Suppressor macrophage treated with lipopolysaccharide for 4 hours (primary cell): ENCODE data around the gene ULK2.
A peak's percentile ranks its signal among the peaks of the same experiment; 100 is the strongest.
"Not testable (repeated sequence)": the region's sequence is repeated elsewhere in the genome, so short reads cannot be mapped to it uniquely, and the experiment has no call there.

Experiments used
- DNase-seq: peaks from one replicate; pipeline ENCODE4 v3.0.0-alpha.2; 2020

ULK2 gene

DNA sequence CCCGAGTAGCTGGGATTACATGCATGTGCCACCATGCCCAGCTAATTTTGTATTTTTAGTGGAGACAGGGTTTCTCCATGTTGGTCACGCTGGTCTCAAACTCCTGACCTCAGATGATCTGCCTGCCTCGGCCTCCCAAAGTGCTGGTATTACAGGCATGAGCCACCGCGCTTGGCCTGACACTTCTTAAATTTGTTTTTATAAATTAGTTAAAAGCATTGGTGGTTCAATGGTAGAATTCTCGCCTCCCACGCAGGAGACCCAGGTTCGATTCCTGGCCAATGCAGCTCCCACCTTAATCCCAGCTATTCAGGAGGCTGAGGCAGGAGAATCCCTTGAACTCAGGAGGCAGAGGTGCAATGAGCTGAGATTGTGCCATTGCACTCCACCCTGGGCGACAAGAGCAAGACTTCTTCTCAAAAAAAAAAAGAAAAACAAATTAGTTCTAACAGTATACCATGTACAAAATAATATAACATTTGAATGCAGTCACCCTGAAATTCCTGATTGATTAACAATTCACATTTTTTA lies 7.0 kb downstream of the ULK2 start:
- DNase-seq = not testable (repeated sequence)

DNA sequence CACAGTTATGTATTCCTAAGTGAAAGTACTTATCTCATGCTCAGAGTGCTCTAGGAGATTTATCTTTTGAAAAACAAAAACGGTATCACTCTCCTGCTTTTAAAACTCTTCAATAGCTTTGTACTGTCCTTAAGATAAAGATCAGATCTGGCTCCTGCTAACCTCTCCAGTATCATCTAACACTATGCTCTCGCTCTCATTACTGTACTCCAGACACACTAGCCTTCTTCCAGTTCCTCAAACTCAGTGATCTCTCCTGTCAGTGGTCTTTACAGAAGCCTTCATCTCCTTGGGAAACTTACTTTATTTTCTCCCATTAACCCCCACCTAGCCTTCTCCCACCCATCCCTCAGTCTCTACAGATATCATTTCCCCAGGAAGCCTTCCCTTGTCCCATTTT lies 10.1 kb downstream of the ULK2 start:
- no peak for DNase-seq

DNA sequence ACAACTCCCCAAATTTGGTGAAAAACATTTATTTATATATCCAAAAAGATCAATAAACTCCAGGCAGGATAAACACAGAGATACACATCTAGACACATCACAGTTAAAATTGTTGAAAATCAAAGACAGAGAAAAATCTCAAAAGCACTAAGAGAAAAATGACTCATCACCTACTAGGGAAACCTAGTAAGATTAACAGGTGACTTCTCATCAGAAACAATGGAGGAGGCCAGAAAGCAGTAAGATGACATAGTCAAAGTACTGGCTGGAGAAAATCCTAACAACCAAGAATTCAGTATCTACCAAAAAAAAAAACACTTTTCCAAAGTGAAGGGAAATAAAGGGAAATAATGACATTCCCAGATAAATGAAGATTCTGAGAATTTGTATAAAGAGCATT lies 33.8 kb downstream of the ULK2 start:
- no peak for DNase-seq

DNA sequence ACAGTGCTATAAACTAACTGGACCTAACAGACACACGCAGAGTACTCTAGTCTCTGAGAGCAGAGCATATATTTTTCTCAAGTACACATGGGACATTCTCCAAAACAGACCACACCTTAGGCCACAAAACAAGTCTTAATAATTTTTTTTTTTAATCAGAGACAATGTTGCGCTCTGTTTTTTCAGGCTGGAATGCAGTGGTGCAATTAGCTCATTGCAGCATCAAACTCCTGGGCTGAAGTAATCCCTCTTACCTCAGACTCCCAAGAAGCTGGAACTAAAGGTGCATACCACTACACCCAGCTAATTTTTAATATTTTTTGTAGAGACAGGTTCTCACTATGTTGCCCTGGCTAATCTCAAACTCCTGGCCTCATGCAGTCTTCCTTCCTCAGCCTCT lies 37.7 kb downstream of the ULK2 start:
- no peak for DNase-seq

DNA sequence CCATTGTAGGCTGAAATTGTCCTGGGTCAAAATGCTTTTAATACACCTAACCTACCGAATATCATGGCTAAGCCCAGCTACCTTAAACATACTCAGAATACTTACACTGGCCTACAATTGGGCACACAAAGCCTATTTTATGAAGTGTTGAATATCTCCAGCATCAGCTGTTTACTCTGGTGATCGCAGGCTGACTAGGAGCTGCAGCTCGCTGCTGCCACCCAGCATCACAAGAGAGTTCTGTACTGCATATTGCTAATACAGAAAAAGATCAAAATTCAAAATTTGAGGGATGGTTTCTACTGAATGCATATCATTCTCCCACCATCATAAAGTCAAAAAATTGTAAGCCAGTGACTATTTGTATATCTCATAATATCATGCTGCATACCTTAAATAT lies 55.3 kb downstream of the ULK2 start:
- no peak for DNase-seq

DNA sequence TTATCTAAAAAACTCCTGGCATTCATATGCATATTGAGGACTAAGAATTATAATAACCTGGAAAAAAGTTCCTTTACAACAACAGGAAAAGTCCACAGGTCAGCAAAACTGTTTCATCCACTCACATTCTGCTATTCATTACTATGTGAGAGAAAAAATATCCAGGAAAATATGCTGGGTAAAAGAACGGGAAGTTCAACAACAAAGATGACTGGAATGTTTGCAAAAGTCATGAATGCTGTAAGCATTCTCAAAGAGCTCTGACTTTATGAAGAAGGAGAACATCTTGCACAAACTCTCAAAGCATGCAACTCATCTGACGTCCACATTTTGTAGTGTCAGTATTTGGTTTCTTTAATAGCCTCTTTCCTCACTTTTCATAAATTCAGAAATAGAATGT lies 62.7 kb downstream of the ULK2 start:
- DNase-seq = no peak

DNA sequence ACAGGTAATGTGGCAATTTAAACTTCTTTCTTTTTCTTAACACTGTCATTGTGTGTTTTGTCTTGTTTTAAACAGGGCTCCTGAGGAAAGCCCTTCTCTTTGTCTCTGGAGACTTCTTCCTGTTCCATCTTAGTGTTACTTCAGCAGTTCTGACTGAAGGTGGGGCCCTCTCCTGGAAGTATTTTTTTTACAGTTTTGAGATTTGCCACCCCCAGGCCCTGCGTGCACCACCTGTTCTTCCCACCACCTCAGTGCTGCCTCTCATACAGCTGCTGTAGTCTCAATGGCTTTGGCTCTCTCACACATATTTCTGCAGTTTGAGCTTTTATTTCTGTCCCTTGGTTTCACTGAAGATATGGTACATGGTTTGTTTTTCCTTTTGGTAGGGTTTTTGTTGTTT lies 67.2 kb downstream of the ULK2 start:
- DNase-seq = no peak

DNA sequence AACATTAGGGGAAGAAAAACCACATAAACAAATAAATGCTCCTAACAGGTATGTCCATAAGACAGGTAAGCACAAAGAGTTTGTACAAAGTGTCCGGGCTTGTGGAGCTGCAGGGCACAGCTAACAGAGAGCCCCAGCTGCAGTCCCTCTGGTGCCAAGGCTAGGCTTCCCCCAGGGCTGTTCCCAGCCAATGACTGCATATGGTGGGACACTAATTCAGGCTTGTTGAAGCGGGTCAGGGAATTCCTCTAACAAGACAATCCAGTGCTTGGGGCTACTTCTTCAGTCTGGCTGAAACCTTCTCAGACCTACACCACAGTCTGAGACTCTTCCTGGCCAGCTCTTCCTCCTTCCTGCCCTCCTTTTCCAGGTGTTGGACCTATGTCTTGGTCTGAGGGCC lies 67.9 kb downstream of the ULK2 start:
- DNase-seq = no peak

DNA sequence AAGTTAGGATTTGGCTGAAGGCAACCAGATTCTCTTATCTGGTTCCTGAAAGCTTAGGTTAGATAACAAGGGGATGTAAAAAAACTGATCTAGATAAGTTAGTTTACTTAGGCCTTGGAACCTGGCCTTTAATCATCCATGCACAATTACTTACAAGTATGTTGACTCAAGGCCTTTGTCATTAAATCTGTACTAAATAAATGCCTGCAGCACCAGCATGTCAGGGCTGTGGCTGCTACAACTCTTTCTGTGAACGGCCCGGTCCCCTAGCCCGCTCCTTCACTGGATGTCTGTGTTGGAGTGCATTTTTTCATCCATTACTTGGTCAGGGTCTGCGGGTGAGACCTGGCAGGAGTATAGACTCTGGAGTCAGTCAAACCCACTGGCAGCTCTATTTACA lies 71.3 kb downstream of the ULK2 start:
- no peak for DNase-seq

DNA sequence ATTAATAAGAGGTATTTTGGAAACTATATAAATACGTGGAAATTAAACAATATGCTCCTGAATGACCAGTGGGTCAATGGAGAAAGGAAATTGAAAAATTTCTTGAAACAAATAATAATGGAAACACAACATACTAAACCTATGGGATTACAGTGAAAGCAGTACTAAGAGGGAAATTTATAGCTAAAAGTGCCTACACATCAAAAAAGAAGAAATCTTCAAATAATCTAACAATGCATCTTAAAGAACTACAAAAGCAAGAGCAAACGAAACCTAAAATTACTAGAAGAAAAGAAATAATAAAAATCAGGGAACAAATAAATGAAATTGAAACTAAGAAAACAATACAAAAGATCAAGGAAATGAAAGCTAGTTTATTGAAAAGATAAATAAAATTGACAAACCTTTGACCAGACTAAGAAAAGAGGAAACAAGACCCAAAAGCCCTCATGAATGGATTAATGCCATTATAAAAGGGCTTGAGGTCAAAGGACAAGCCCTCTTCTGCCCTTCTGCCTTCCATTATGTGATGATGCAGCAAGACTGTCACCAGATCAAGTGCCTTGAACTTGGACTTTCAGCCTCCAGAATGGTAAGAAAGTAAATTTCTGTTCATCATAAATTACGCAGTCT lies 75.7 kb downstream of the ULK2 start:
- peak; percentile 56 for DNase-seq

DNA sequence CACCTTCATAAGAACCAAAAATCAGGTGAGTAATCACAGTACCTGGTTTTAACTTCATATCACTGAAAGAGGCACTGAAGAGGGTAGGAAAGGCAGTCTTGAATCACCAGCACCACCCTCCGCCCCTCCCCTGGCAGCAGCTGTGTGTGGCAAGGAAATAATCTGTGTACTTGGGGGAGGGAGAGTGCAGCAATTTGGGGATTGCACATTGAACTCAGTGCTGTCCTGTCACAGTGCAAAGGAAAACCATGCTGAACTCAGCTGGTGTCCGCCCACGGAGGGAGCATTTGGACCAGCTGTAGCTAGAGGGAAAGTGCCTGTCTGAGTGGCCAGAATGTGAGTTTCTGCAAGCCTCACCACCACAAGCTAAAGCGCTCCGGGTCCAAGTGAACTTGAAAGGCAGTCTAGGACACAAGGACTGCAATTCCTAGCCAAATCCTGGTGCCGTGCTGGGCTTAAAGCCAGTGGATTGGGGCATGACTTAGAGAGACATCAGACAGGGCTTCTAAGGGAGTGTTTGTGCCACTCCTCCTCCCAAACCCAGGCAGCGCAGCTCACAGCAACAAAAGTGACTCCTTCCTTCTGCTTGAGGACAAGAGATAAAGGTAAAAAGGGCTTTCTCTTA lies 79.9 kb downstream of the ULK2 start:
- DNase-seq = peak; percentile 54

DNA sequence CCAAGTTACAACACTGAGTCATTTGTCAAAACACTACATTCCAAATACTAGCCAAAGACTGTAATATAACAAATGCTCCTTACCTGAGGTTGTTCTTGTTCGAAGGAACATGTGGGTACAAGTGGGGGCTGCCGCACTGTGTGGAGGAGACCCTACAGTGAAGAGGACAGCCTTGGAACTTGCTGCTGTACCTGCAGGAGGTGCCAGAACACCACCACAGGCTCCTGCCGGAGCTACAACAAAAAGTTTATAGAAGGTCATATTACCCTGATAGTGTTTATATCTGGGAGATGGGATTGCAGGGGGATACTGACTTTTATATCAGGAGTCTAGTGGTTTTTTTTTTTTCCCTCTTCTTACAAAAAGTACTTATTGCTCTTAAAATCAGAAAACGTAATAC lies 81.9 kb downstream of the ULK2 start:
- DNase-seq = no peak

DNA sequence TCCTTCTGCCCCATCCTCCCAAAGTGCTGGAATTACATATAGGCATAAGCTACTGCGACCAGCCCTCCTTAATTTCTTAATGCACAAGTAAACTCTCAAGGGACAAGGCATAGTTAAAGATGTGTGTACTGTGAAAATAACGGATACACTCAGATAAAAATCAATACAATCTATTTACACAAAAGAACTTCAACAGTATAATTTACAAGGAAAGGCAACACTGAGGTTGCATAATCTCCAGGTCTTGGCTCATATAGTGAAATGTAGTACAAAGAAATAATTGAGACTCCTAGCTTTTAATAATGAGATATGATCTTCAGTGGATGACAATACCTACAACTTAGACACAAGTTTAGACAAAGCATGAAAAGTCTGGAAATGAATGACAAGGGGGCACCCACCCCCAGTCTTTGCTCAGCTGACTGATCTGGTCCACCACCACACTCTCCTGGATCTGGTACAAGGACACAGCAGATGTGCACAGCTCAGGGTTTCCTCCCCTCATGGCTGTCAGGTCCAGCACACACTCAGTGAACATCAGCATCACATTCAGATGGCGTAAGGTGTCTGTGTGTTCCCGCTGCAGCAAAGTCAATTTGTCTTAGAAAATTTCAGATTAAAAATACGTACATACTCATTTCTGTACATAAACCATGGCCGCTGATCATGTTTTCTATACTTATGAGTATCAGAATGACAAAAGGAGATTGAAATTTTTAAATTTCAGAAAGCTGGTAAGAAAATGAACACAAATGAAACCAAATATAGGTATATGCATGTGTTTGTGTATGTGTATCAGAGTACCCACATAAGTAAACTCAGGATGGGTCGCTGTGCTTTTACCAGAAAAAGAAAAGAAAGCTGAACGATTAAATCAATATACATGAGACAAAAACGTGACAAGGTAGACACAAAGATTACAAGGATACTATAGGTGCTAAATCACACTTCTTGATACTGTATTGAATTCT lies 86.0 kb downstream of the ULK2 start:
- DNase-seq = no peak

DNA sequence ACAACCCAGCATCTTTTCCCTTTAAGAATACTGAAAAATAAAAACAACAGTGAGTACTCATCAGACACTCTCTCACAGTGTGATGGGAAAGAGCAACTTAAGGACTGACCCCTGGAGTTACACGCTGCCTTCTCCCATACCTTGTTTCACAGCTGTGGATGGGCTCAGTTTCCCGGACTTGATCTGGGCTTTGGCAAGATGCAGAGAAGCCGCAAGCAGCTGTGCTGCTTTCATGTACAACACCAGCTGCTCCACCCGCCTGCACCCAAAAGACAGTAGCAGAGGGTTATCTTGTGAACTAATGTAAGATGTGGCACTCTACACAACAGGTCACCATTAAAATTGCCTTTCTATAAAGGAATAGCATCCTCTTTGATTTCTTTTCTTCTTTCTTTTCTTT lies 86.9 kb downstream of the ULK2 start:
- no peak for DNase-seq

DNA sequence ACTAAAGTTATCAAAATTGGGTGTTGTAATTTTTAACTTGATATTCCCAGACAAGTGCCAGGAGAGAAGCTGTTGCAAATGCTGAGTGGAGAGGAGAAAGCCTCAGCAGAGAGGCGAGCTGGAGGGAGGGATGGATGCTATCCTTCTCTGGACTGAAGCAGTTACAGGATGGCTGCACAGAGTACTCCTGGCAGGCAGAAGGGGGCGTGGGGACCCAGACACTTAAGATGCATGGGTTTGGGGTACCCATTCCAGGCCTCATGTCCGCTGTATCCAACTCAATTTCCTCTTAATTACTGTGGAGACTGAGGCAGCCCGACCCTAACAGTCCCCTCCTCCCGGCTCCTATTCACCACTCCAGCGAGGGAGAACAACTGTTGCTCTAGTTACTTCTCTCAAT lies 94.2 kb downstream of the ULK2 start:
- DNase-seq = no peak

DNA sequence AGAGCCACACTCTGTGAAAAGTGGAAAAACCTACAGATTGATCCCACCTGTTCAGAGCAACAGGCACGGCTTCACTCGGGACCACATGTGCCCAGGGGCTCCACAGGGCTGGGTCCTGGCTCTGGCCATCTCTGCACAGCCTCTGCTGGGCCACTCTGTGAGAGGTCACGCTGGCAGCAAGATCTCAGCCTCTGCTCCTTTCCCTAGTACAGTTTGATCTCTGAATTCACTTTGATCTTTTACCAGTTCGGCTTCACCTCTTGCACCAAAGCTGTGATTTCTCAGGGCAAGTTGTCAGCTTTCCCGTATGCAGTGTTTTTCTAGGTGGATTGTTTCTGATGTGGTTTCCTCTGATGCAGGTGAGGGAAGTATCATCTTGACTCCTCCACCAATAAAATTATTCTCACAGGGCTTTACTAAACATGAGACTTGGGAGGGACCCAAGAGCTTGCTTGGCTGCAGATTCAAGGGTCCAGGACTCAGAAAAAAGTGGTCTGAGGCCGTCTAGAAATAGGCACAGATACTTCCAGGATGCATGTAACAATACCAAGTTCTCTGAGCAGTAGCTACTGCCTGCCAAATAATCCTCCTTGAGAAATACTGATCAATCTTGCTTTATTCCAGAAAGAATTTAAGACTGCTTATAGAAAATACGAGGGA lies 95.6 kb downstream of the ULK2 start:
- no peak for DNase-seq

DNA sequence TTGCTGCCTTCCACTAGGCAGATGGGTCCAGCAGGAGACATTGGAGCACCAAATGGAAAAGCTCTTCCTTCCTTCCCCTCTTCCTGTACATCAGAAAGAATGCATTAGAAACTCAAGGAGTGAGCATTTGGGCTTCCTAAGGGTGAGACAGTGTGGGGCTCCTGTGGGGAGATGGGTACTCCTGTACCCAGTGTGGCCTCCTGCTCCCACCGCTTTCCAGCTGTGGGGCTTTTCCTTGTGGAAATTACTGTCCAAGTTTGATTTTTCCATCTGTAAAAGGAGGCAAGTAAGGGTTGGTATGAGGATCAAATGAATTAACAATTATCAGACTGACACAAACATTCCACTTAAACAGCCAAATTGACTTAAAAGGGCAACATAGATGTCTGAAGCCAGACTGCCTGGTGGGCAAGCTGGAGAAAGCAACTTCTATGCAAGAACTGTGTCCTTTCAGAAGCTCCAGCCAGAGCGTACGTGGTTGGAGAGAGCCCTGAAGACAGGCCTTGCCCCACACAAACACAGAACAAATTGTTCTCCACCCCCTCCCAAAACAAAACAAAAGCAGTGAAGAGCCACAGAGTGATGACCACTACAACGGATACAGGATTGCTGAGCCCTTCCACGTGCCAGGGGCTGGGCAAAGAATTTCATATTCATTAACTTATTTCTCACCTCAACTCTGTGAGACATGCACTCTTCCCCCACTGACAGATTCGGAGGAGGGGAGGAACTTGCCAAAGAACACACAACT lies 96.6 kb downstream of the ULK2 start:
- DNase-seq = no peak

DNA sequence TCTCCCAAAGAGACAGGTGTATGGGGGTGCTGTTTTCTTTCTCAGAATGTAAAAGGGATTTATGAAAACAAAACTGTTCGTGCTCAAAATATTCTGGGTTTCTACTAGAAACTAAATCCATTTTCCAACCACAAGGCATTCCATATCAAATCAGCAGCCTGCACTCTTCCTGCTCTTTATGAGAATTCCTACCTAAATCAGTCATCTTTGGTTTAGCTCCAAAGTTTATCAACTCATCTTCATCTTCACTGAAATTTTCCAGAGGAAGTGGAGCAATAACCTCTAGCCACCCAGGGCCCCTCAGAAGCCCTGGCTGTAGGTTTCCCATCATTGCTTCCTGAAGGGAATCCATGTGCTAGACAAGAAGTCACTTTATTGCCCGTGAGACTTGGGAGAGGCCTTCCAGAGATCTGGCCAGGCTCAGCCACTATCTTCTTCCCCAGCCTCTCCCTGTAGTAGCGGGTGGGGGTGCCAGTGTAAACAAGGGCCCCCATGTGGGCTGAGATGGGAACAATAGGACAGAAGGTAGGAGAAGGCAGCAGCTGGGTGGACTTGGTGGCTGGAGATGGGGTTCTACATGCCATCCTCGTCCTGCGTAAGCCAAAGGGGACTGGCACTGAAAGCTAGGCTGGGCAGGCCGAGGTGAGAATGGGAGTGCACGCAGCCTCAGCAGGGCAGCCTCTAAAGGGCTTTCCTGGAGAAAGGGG lies 97.6 kb downstream of the ULK2 start:
- DNase-seq = no peak

DNA sequence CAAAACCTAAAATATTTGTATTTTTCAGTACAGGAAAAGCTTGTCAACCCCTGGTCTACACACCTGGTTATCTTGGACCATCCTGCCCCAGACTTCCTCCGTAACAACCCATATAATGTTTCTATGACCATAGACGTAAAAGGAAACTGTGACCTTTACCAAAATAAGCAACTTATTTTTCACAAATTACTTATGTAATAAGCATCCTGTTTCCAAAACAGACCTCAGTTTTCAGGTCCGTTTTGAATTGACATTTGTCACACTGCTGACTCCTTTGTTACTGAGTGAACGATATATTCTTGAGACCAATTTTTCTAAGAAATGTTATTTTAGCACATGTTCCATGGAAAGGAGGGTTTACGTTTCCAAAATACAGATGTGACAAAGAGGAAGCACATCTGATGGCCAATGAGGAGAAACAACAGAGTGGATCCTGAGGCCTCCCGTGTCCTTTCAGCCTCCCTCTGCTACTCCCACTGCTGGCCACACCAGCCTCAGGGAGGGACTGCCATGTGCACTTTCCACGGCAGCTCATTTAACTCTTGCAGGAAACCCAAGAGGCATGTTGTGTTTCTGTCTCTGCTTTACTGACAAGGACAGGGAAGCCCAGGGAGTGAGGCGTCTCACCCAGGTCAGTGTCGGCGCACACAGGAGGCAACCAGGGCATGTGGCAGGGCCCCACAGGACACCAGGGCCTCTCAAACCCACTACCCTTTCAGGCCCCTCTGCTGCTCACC lies 99.5 kb downstream of the ULK2 start:
- DNase-seq = no peak

DNA sequence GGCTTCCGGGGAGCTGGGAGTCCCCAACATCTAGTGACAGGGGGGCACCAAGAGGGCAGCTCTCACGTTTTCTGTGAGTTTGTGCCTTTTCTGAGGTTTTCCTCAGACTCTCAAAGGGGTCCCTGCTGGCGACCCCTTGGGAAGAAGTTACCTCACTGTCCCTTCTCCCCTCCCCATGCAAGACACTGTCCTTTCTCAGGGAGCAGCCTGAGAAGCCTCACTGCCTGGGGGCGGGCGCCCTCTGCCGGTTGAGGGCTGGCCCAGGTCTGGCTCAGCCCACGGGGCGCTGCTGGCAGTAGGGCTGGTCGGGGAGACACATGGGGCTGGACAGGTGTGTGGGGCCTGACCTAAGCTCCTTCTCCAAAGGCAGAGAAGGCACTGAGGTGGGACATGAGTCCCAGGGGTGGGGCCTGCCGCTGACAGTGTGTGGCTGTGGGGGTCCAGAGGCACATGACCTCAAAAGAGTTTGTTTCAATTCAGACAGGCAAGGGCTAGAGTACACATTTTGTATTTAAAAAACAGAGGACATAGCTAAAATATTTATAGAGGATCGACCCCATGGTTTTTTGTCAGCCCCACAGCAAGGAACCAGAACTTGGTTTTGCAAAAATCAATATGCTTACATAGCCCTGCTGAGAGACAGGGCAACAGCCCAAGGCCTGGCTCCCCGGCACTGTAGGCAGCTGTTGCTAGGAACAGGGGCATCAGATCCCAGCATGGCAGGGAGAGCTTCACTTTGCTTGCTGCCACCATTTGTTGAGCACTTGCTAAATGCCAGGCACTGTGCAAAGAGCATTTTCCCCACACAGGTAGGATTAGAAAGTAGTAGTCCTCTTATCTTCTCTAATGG lies 101.1 kb downstream of the ULK2 start:
- DNase-seq = peak; percentile 84
